GM12878 (cell line): ENCODE measurements around the gene GIMAP8. TPM values are rescaled to one million over a fixed set of nuclear protein-coding genes. Genes with fewer than 3 reads are reported as not detected.

Experiments used
- CBFB ChIP-seq: IDR thresholded peaks from 2 replicates; pipeline ENCODE4 v1.6.1; 2016; ENCODE audit warnings: antibody characterized with exemption, low read depth
- CREB1 ChIP-seq: IDR thresholded peaks from 2 replicates; pipeline ENCODE4 v1.6.1; 2012; ENCODE audit warnings: low read depth, mild to moderate bottlenecking, inconsistent platforms
- EED ChIP-seq: sonication (generic); IDR thresholded peaks from 2 replicates; pipeline ENCODE4 v1.6.1; 2016; ENCODE audit warnings: antibody characterized with exemption, low read depth
- JUND ChIP-seq: IDR thresholded peaks from 2 replicates; pipeline ENCODE4 v1.6.1; 2012; ENCODE audit warnings: low read depth, mild to moderate bottlenecking, low read length, improper control_type of control experiment, moderate library complexity
- NFYB ChIP-seq: IDR thresholded peaks from 2 replicates; pipeline ENCODE4 v1.6.1; 2011; ENCODE audit warnings: low read depth, mild to moderate bottlenecking, low read length, improper control_type of control experiment, moderate library complexity; ENCODE audit not compliant: insufficient read depth
- POLR2AphosphoS2 ChIP-seq: IDR thresholded peaks from 2 replicates; pipeline ENCODE4 v1.6.1; 2011; ENCODE audit warnings: low read depth, mild to moderate bottlenecking, low read length, improper control_type of control experiment, moderate library complexity
- POU2F2 ChIP-seq: IDR thresholded peaks from 3 replicates; pipeline ENCODE4 v1.6.1; 2011; ENCODE audit warnings: low read depth, mild to moderate bottlenecking, low read length, borderline replicate concordance
- RCOR1 ChIP-seq: conservative IDR thresholded peaks from 2 replicates; pipeline ENCODE4 v1.6.1; 2012; ENCODE audit warnings: low read depth, low read length, improper control_type of control experiment
- SREBF1 ChIP-seq: IDR thresholded peaks from 2 replicates; pipeline ENCODE4 v1.6.1; 2012; ENCODE audit warnings: mild to moderate bottlenecking, low read length
- STAT3 ChIP-seq: IDR thresholded peaks from 2 replicates; pipeline ENCODE4 v1.6.1; 2011; ENCODE audit warnings: low read depth, low read length, improper control_type of control experiment
- TCF12 ChIP-seq: IDR thresholded peaks from 2 replicates; pipeline ENCODE4 v1.6.1; 2011; ENCODE audit warnings: low read depth, mild to moderate bottlenecking, low read length
- YY1 ChIP-seq: IDR thresholded peaks from 2 replicates; pipeline ENCODE4 v1.6.1; 2011; ENCODE audit warnings: low read depth, mild to moderate bottlenecking, low read length
- polyA plus RNA-seq, 11 experiments: library from polyadenylated mRNA; depleted of rRNA in 4 of 11; unstranded in 6 of 11; stranded (reverse) in 5 of 11; fragments of >200 nt; fragmentation: Nextera tagmentation in 4 of 11; fragmentation: Illumina TruSeq in 1 of 11; extraction: Ambion mirVana in 4 of 11; extraction: Trizol in 1 of 11; gene quantifications; 1 replicate in 1 of 11; 2 replicates in 10 of 11; pipeline versions ENCODE4 v1.2.1 to v1.2.3, GENCODE V29; 2011 to 2016; ENCODE audit warnings: inconsistent platforms in 2 of 11, missing spikeins in 2 of 11, low read depth in 1 of 11
- total RNA-seq, 4 experiments: library from RNA; depleted of rRNA in 3 of 4; stranded (reverse); fragments of >200 nt in 3 of 4; fragmentation: Illumina TruSeq in 1 of 4; extraction: Trizol in 1 of 4; gene quantifications; 2 replicates each; pipeline versions ENCODE4 v1.2.1 to v1.2.3, GENCODE V29; 2013 to 2021
- TF ChIP-seq, protein P1 (sequence below): IDR thresholded peaks from 2 replicates; pipeline ENCODE4 v1.6.1; 2011; ENCODE audit warnings: low read depth, mild to moderate bottlenecking, low read length, moderate library complexity, borderline replicate concordance; ENCODE audit errors: extremely low read depth
- TF ChIP-seq, protein P2 (sequence below): fragments of 450-650 bp; IDR thresholded peaks from 2 replicates; pipeline ENCODE4 v1.6.1; 2016; ENCODE audit warnings: mild to moderate bottlenecking
- TF ChIP-seq, protein P3 (sequence below): fragments of 450-650 bp; formaldehyde crosslinking; IDR thresholded peaks from 2 replicates; pipeline ENCODE4 v1.4.0; 2020; ENCODE audit warnings: mild to moderate bottlenecking, moderate library complexity
- TF ChIP-seq, protein P4 (sequence below): IDR thresholded peaks from 2 replicates; pipeline ENCODE4 v1.6.1; 2012; ENCODE audit warnings: low read depth, low read length, improper control_type of control experiment
- TF ChIP-seq, protein P5 (sequence below): fragments of 450-650 bp; IDR thresholded peaks from 2 replicates; pipeline ENCODE4 v1.6.1; 2014; ENCODE audit warnings: mild to moderate bottlenecking
- TF ChIP-seq, protein P6 (sequence below): IDR thresholded peaks from 2 replicates; pipeline ENCODE4 v1.6.1; 2012; ENCODE audit warnings: low read length, inconsistent platforms

GIMAP8 gene
- total and polyA plus RNA-seq, 10 of the 15 experiments (the other 5 are each of a cell fraction or from before 2014, with no cell fraction given): 0.66 to 9.7 (median 4.7) TPM

DNA sequence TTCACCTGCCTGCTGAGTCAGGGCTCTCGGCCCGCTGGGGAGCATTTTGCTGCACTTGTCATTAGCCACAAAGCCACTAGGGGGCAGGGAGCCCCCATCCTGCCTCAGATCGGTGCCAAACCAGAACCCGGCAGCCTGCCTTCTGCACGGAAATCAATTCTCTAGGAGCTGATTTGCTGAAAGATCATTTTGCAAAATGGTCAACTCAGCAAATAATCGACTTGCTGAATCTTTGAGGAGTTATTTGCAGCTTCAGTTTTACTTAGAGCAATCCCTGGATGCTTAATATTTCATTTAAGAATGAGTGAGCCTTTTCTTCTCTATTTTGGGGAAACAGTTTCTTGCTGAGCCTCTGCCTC, 1.7 kb upstream of the GIMAP8 start (continued):
- peak; percentile 67; the same call in 1 of the 2 replicates for TF ChIP-seq YY1
- TF ChIP-seq, protein P1, sequence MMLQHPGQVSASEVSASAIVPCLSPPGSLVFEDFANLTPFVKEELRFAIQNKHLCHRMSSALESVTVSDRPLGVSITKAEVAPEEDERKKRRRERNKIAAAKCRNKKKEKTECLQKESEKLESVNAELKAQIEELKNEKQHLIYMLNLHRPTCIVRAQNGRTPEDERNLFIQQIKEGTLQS: no peak
- TF ChIP-seq STAT3: no peak
- 0 out of 2 replicates have a peak, but pooled peaks have one; percentile 3 for TF ChIP-seq POLR2AphosphoS2
- TF ChIP-seq RCOR1: 0 out of 2 replicates have a peak, but pooled peaks have one; percentile 57
- TF ChIP-seq, protein P2, sequence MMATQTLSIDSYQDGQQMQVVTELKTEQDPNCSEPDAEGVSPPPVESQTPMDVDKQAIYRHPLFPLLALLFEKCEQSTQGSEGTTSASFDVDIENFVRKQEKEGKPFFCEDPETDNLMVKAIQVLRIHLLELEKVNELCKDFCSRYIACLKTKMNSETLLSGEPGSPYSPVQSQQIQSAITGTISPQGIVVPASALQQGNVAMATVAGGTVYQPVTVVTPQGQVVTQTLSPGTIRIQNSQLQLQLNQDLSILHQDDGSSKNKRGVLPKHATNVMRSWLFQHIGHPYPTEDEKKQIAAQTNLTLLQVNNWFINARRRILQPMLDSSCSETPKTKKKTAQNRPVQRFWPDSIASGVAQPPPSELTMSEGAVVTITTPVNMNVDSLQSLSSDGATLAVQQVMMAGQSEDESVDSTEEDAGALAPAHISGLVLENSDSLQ: 0 out of 2 replicates have a peak, but pooled peaks have one; percentile 6
- 0 out of 2 replicates have a peak, but pooled peaks have one; percentile 12 for TF ChIP-seq TCF12
- TF ChIP-seq CBFB: peak; percentile 54; the same call in 1 of the 2 replicates
- TF ChIP-seq EED: no peak
- peak; percentile 64; the same call in 2 of the 3 replicates for TF ChIP-seq POU2F2
- no peak for TF ChIP-seq SREBF1
- TF ChIP-seq, protein P3, sequence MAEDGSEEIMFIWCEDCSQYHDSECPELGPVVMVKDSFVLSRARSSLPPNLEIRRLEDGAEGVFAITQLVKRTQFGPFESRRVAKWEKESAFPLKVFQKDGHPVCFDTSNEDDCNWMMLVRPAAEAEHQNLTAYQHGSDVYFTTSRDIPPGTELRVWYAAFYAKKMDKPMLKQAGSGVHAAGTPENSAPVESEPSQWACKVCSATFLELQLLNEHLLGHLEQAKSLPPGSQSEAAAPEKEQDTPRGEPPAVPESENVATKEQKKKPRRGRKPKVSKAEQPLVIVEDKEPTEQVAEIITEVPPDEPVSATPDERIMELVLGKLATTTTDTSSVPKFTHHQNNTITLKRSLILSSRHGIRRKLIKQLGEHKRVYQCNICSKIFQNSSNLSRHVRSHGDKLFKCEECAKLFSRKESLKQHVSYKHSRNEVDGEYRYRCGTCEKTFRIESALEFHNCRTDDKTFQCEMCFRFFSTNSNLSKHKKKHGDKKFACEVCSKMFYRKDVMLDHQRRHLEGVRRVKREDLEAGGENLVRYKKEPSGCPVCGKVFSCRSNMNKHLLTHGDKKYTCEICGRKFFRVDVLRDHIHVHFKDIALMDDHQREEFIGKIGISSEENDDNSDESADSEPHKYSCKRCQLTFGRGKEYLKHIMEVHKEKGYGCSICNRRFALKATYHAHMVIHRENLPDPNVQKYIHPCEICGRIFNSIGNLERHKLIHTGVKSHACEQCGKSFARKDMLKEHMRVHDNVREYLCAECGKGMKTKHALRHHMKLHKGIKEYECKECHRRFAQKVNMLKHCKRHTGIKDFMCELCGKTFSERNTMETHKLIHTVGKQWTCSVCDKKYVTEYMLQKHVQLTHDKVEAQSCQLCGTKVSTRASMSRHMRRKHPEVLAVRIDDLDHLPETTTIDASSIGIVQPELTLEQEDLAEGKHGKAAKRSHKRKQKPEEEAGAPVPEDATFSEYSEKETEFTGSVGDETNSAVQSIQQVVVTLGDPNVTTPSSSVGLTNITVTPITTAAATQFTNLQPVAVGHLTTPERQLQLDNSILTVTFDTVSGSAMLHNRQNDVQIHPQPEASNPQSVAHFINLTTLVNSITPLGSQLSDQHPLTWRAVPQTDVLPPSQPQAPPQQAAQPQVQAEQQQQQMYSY (CRISPR knock-in tag): no peak
- TF ChIP-seq, protein P4, sequence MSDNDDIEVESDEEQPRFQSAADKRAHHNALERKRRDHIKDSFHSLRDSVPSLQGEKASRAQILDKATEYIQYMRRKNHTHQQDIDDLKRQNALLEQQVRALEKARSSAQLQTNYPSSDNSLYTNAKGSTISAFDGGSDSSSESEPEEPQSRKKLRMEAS: no peak
- TF ChIP-seq JUND: no peak
- TF ChIP-seq, protein P5, sequence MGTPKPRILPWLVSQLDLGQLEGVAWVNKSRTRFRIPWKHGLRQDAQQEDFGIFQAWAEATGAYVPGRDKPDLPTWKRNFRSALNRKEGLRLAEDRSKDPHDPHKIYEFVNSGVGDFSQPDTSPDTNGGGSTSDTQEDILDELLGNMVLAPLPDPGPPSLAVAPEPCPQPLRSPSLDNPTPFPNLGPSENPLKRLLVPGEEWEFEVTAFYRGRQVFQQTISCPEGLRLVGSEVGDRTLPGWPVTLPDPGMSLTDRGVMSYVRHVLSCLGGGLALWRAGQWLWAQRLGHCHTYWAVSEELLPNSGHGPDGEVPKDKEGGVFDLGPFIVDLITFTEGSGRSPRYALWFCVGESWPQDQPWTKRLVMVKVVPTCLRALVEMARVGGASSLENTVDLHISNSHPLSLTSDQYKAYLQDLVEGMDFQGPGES: 0 out of 2 replicates have a peak, but pooled peaks have one; percentile 15
- no peak for TF ChIP-seq NFYB
- TF ChIP-seq, protein P6, sequence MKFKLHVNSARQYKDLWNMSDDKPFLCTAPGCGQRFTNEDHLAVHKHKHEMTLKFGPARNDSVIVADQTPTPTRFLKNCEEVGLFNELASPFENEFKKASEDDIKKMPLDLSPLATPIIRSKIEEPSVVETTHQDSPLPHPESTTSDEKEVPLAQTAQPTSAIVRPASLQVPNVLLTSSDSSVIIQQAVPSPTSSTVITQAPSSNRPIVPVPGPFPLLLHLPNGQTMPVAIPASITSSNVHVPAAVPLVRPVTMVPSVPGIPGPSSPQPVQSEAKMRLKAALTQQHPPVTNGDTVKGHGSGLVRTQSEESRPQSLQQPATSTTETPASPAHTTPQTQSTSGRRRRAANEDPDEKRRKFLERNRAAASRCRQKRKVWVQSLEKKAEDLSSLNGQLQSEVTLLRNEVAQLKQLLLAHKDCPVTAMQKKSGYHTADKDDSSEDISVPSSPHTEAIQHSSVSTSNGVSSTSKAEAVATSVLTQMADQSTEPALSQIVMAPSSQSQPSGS: 0 out of 2 replicates have a peak, but pooled peaks have one; percentile 44
- TF ChIP-seq CREB1: 0 out of 2 replicates have a peak, but pooled peaks have one; percentile 15
